Thyroid gland (tissue), 4 donors: ENCODE data around the gene LRRN4CL.

Experiments used
- POLR2A ChIP-seq, 2 donors: fragments of 450-650 bp; IDR thresholded peaks; one replicate each; pipeline ENCODE4 v1.6.1; 2017; ENCODE audit warnings: antibody characterized with exemption in 2 of 2, mild to moderate bottlenecking in 2 of 2, moderate library complexity in 1 of 2
- TF ChIP-seq, protein P1 (sequence below), 6 experiments: fragments of 200-600 bp in 3 of 6; fragments of 450-650 bp in 3 of 6; sonication (generic) in 3 of 6; IDR thresholded peaks; one replicate each; pipeline ENCODE4 v1.5.1; 2016 to 2019; ENCODE audit warnings: antibody characterized with exemption in 6 of 6, mild to moderate bottlenecking in 2 of 6, inconsistent platforms in 1 of 6, moderate library complexity in 1 of 6

DNA sequence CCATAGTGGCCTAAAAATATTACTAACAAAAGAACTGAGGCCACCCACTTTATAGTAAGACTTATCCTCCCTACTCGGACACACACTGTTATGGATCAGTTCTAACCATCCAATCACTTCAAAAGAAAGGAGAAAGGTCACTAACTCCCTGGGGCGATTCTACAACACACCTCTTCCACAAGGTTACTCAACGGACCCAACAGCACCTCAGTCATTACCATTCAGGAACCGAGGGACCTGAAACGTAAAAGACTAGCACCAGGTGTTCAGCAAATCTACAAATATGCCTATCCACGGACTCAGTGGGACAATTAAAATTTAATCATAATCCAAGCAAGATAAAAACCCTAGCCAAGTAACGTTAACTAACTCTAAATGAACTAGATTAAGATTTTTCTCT is 36.3 kb upstream of the LRRN4CL start:
- TF ChIP-seq, protein P1, sequence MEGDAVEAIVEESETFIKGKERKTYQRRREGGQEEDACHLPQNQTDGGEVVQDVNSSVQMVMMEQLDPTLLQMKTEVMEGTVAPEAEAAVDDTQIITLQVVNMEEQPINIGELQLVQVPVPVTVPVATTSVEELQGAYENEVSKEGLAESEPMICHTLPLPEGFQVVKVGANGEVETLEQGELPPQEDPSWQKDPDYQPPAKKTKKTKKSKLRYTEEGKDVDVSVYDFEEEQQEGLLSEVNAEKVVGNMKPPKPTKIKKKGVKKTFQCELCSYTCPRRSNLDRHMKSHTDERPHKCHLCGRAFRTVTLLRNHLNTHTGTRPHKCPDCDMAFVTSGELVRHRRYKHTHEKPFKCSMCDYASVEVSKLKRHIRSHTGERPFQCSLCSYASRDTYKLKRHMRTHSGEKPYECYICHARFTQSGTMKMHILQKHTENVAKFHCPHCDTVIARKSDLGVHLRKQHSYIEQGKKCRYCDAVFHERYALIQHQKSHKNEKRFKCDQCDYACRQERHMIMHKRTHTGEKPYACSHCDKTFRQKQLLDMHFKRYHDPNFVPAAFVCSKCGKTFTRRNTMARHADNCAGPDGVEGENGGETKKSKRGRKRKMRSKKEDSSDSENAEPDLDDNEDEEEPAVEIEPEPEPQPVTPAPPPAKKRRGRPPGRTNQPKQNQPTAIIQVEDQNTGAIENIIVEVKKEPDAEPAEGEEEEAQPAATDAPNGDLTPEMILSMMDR (IDR thresholded peaks at IDR 0.05): no peak
- TF ChIP-seq POLR2A (IDR thresholded peaks at IDR 0.05): no peak
